Esophagus muscularis mucosa (tissue), 4 donors: Measurements from ENCODE around the gene GRM4.

Experiments
- EP300 ChIP-seq: sonication (generic); formaldehyde crosslinking; IDR thresholded peaks from one replicate; pipeline ENCODE4 v1.6.1; 2017; ENCODE audit warnings: antibody characterized with exemption
- POLR2A ChIP-seq: fragments of 450-650 bp; IDR thresholded peaks from one replicate; pipeline ENCODE4 v1.6.1; 2017; ENCODE audit warnings: antibody characterized with exemption, moderate library complexity, mild to moderate bottlenecking, low read depth
- POLR2AphosphoS5 ChIP-seq, 2 donors: sonication (generic); formaldehyde crosslinking; IDR thresholded peaks; one replicate each; pipeline ENCODE4 v1.6.1; 2017; ENCODE audit warnings: antibody characterized with exemption in 2 of 2
- TF ChIP-seq, protein P1 (sequence below), 3 experiments: fragments of 200-600 bp in 2 of 3; fragments of 450-650 bp in 1 of 3; sonication (generic) in 2 of 3; IDR thresholded peaks; one replicate each; pipeline ENCODE4 v1.5.1; 2017 to 2019; ENCODE audit warnings: antibody characterized with exemption in 3 of 3, mild to moderate bottlenecking in 2 of 3, moderate library complexity in 1 of 3

DNA sequence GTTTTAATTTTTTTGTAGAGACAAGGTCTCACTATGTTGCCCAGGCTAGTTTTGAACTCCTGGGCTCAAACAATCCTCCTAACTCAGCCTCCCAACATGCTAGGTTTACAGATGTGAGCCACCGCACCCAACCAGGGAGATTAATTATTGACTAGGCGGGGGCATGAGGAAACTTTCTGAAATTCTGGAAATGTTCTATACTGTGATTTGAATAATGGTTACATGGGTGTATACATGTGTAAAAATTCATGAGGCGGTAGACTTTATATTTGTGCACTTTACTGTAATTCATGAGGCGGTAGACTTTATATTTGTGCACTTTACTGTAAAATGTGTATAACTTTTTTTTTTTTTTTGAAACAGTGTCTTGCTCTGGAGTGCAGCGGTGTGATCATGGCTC lies 147.2 kb downstream of the GRM4 start:
- TF ChIP-seq, protein P1, sequence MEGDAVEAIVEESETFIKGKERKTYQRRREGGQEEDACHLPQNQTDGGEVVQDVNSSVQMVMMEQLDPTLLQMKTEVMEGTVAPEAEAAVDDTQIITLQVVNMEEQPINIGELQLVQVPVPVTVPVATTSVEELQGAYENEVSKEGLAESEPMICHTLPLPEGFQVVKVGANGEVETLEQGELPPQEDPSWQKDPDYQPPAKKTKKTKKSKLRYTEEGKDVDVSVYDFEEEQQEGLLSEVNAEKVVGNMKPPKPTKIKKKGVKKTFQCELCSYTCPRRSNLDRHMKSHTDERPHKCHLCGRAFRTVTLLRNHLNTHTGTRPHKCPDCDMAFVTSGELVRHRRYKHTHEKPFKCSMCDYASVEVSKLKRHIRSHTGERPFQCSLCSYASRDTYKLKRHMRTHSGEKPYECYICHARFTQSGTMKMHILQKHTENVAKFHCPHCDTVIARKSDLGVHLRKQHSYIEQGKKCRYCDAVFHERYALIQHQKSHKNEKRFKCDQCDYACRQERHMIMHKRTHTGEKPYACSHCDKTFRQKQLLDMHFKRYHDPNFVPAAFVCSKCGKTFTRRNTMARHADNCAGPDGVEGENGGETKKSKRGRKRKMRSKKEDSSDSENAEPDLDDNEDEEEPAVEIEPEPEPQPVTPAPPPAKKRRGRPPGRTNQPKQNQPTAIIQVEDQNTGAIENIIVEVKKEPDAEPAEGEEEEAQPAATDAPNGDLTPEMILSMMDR (IDR thresholded peaks at IDR 0.05) = no peak
- TF ChIP-seq EP300 (no peak), POLR2A (no peak), POLR2AphosphoS5 (IDR thresholded peaks at IDR 0.05) (no peak)
